Measurements from ENCODE around the gene JAZF1.

JAZF1 gene

GRCh38 chr7:28225576-28225975 is 45.0 kb upstream of the JAZF1 start:
- Histone ChIP-seq H2AK5ac (ENCODE audit: low read depth, low read length) (no peak overlapping the region), H4K91ac (ENCODE audit: low read depth, low read length, poor library complexity) (no peak overlapping the region), H3K79me1 (ENCODE audit: low read depth, low read length) (no peaks in the 10 kb centered on the region), H3K36me3 (replicated peaks in 1 of 2; ENCODE audit: control insufficient read depth in 2 of 2, insufficient read depth in 2 of 2, low read length in 2 of 2) (no peaks in the 10 kb centered on the region), H4K8ac (ENCODE audit: low read depth, low read length) (no peak overlapping the region), H3K9me3 (replicated peaks in 1 of 2; ENCODE audit: control insufficient read depth in 2 of 2, insufficient read depth in 1 of 2, low read depth in 1 of 2, low read length in 2 of 2) (no peaks in the 10 kb centered on the region), H3K4ac (ENCODE audit: low read length) (no peak overlapping the region), H3K9ac (ENCODE audit: low read depth, low read length, poor library complexity) (no peak overlapping the region), H3K27ac (replicated peaks; ENCODE audit: low read length) (no peak overlapping the region), H3K18ac (ENCODE audit: low read length) (no peak overlapping the region), H3K4me1 (ENCODE audit: control insufficient read depth in 2 of 2, insufficient read depth in 1 of 2, low read depth in 1 of 2, low read length in 2 of 2) (peaks cover 0 to 3% of the 10 kb centered on the region in 2 donors), H2BK5ac (ENCODE audit: low read length) (no peak overlapping the region), H2BK12ac (ENCODE audit: low read length) (no peak overlapping the region), H3K4me2 (ENCODE audit: insufficient read depth, low read length, poor library complexity, severe bottlenecking) (no peak overlapping the region), H3K27me3 (ENCODE audit: control insufficient read depth in 3 of 3, insufficient read depth in 3 of 3, low read depth in 1 of 3, low read length in 3 of 3) (peaks cover 0 to 4% (median 0%) of the 10 kb centered on the region in 3 experiments), H3K14ac (ENCODE audit: low read length) (no peak overlapping the region), H2AFZ (ENCODE audit: low read length) (no peak overlapping the region), H3K4me3 (ENCODE audit: low read length in 2 of 2) (no peak overlapping the region), H3K23ac (ENCODE audit: low read depth, low read length, poor library complexity) (no peak overlapping the region), H2BK15ac (ENCODE audit: low read length) (no peak overlapping the region), H2BK120ac (ENCODE audit: low read depth, low read length) (no peak overlapping the region)
- no CpG with 5 or more reads among the region's 4 CpGs for WGBS, 2 donors (ENCODE audit: extremely low coverage in 2 of 2, insufficient read length in 2 of 2, insufficient replicate concordance in 1 of 2)
- no peak for DNase-seq (ENCODE audit: low spot score)

- no peaks in the 10 kb centered on the region for H3K4me1 ChIP-seq (ENCODE audit: control insufficient read depth in 2 of 2, insufficient read depth in 1 of 2, low read depth in 1 of 2, low read length in 2 of 2)
- no peak overlapping the region for H3K4me2 ChIP-seq (ENCODE audit: insufficient read depth, low read length, poor library complexity, severe bottlenecking)
- no peak overlapping the region for H3K4ac ChIP-seq (ENCODE audit: low read length)
- H4K91ac ChIP-seq (ENCODE audit: low read depth, low read length, poor library complexity) = no peak overlapping the region
- no peak overlapping the region for H3K9ac ChIP-seq (ENCODE audit: low read depth, low read length, poor library complexity)
- peaks cover 0 to 4% (median 0%) of the 10 kb centered on the region in 3 experiments for H3K27me3 ChIP-seq (ENCODE audit: control insufficient read depth in 3 of 3, insufficient read depth in 3 of 3, low read depth in 1 of 3, low read length in 3 of 3)
- H3K36me3 ChIP-seq (replicated peaks in 1 of 2; ENCODE audit: control insufficient read depth in 2 of 2, insufficient read depth in 2 of 2, low read length in 2 of 2) = no peaks in the 10 kb centered on the region
- no peak overlapping the region for H3K4me3 ChIP-seq (ENCODE audit: low read length in 2 of 2)
- no peak overlapping the region for H3K18ac ChIP-seq (ENCODE audit: low read length)
- no CpG with 5 or more reads among the region's 1 CpG for WGBS, 2 donors (ENCODE audit: extremely low coverage in 2 of 2, insufficient read length in 2 of 2, insufficient replicate concordance in 1 of 2)
- H3K27ac ChIP-seq (replicated peaks; ENCODE audit: low read length) = no peak overlapping the region
- H3K14ac ChIP-seq (ENCODE audit: low read length) = no peak overlapping the region
- no peak overlapping the region for H4K8ac ChIP-seq (ENCODE audit: low read depth, low read length)
- H2BK5ac ChIP-seq (ENCODE audit: low read length) = no peak overlapping the region
- no peaks in the 10 kb centered on the region for H3K9me3 ChIP-seq (replicated peaks in 1 of 2; ENCODE audit: control insufficient read depth in 2 of 2, insufficient read depth in 1 of 2, low read depth in 1 of 2, low read length in 2 of 2)
- no peak for DNase-seq (ENCODE audit: low spot score)
- H2BK12ac ChIP-seq (ENCODE audit: low read length) = no peak overlapping the region
- no peak overlapping the region for H3K23ac ChIP-seq (ENCODE audit: low read depth, low read length, poor library complexity)
- H2BK120ac ChIP-seq (ENCODE audit: low read depth, low read length) = no peak overlapping the region
- H2AFZ ChIP-seq (ENCODE audit: low read length) = no peak overlapping the region
- no peaks in the 10 kb centered on the region for H3K79me1 ChIP-seq (ENCODE audit: low read depth, low read length)
- no peak overlapping the region for H2BK15ac ChIP-seq (ENCODE audit: low read length)
- H2AK5ac ChIP-seq (ENCODE audit: low read depth, low read length) = no peak overlapping the region
Observed at GRCh38 chr7:28224675-28225074, 44.1 kb upstream of the JAZF1 start.

GRCh38 chr7:28224172-28224571 is 43.6 kb upstream of the JAZF1 start:
- Histone ChIP-seq H3K23ac (ENCODE audit: low read depth, low read length, poor library complexity) (no peak overlapping the region), H2BK120ac (ENCODE audit: low read depth, low read length) (no peak overlapping the region), H4K8ac (ENCODE audit: low read depth, low read length) (no peak overlapping the region), H3K18ac (ENCODE audit: low read length) (no peak overlapping the region), H2BK5ac (ENCODE audit: low read length) (no peak overlapping the region), H2AK5ac (ENCODE audit: low read depth, low read length) (no peak overlapping the region), H2BK15ac (ENCODE audit: low read length) (no peak overlapping the region), H3K4me3 (ENCODE audit: low read length in 2 of 2) (no peak overlapping the region), H3K27me3 (ENCODE audit: control insufficient read depth in 3 of 3, insufficient read depth in 3 of 3, low read depth in 1 of 3, low read length in 3 of 3) (peaks cover 0 to 4% (median 0%) of the 10 kb centered on the region in 3 experiments), H3K9ac (ENCODE audit: low read depth, low read length, poor library complexity) (no peak overlapping the region), H3K79me1 (ENCODE audit: low read depth, low read length) (no peaks in the 10 kb centered on the region), H4K91ac (ENCODE audit: low read depth, low read length, poor library complexity) (no peak overlapping the region), H2BK12ac (ENCODE audit: low read length) (no peak overlapping the region), H3K4me1 (ENCODE audit: control insufficient read depth in 2 of 2, insufficient read depth in 1 of 2, low read depth in 1 of 2, low read length in 2 of 2) (no peaks in the 10 kb centered on the region), H3K27ac (replicated peaks; ENCODE audit: low read length) (no peak overlapping the region), H3K36me3 (replicated peaks in 1 of 2; ENCODE audit: control insufficient read depth in 2 of 2, insufficient read depth in 2 of 2, low read length in 2 of 2) (no peaks in the 10 kb centered on the region), H3K9me3 (replicated peaks in 1 of 2; ENCODE audit: control insufficient read depth in 2 of 2, insufficient read depth in 1 of 2, low read depth in 1 of 2, low read length in 2 of 2) (no peaks in the 10 kb centered on the region), H3K14ac (ENCODE audit: low read length) (no peak overlapping the region), H3K4ac (ENCODE audit: low read length) (no peak overlapping the region), H2AFZ (ENCODE audit: low read length) (no peak overlapping the region), H3K4me2 (ENCODE audit: insufficient read depth, low read length, poor library complexity, severe bottlenecking) (no peak overlapping the region)
- no CpG with 5 or more reads among the region's 1 CpG for WGBS, 2 donors (ENCODE audit: extremely low coverage in 2 of 2, insufficient read length in 2 of 2, insufficient replicate concordance in 1 of 2)
- no peak for DNase-seq (ENCODE audit: low spot score)

GRCh38 chr7:28222636-28223035 is 42.0 kb upstream of the JAZF1 start:
- Histone ChIP-seq H3K36me3 (replicated peaks in 1 of 2; ENCODE audit: control insufficient read depth in 2 of 2, insufficient read depth in 2 of 2, low read length in 2 of 2) (no peaks in the 10 kb centered on the region), H3K4me3 (ENCODE audit: low read length in 2 of 2) (no peak overlapping the region), H2BK12ac (ENCODE audit: low read length) (no peak overlapping the region), H3K14ac (ENCODE audit: low read length) (no peak overlapping the region), H3K18ac (ENCODE audit: low read length) (no peak overlapping the region), H3K23ac (ENCODE audit: low read depth, low read length, poor library complexity) (no peak overlapping the region), H3K4me2 (ENCODE audit: insufficient read depth, low read length, poor library complexity, severe bottlenecking) (no peak overlapping the region), H3K4ac (ENCODE audit: low read length) (no peak overlapping the region), H3K9me3 (replicated peaks in 1 of 2; ENCODE audit: control insufficient read depth in 2 of 2, insufficient read depth in 1 of 2, low read depth in 1 of 2, low read length in 2 of 2) (peaks cover 0 to 4% of the 10 kb centered on the region in 2 donors), H4K91ac (ENCODE audit: low read depth, low read length, poor library complexity) (no peak overlapping the region), H4K8ac (ENCODE audit: low read depth, low read length) (no peak overlapping the region), H2AFZ (ENCODE audit: low read length) (no peak overlapping the region), H2AK5ac (ENCODE audit: low read depth, low read length) (no peak overlapping the region), H3K4me1 (ENCODE audit: control insufficient read depth in 2 of 2, insufficient read depth in 1 of 2, low read depth in 1 of 2, low read length in 2 of 2) (peaks cover 0 to 1% of the 10 kb centered on the region in 2 donors), H2BK15ac (ENCODE audit: low read length) (no peak overlapping the region), H3K79me1 (ENCODE audit: low read depth, low read length) (no peaks in the 10 kb centered on the region), H3K27me3 (ENCODE audit: control insufficient read depth in 3 of 3, insufficient read depth in 3 of 3, low read depth in 1 of 3, low read length in 3 of 3) (peaks cover 0 to 4% (median 0%) of the 10 kb centered on the region in 3 experiments), H2BK120ac (ENCODE audit: low read depth, low read length) (no peak overlapping the region), H3K9ac (ENCODE audit: low read depth, low read length, poor library complexity) (no peak overlapping the region), H2BK5ac (ENCODE audit: low read length) (no peak overlapping the region), H3K27ac (replicated peaks; ENCODE audit: low read length) (no peak overlapping the region)
- WGBS, 2 donors (ENCODE audit: extremely low coverage in 2 of 2, insufficient read length in 2 of 2, insufficient replicate concordance in 1 of 2) = no CpG with 5 or more reads among the region's 3 CpGs
- DNase-seq (ENCODE audit: low spot score) = no peak
